ENCODE measurements around the gene CDK14.

DNA sequence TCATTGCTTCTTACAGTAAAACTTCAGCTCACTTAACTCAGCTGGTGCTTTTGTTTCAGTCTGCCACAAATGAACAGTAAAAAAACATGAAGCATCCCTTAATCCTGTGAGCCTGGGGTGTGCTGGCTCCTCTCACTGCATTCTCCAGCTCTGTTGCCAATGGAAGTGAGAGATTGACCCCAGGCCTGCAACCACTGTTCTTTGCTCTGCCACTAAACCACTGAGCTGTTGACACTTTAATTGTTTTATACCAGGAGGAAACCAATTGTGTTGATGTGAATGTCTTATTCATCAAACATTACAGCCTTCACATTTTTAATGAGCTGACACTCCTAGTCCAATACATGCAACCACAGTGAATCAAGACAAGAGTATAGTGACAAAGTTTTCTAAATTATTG is 598.7 kb downstream of the CDK14 start:
- TF ChIP-seq, protein P1, sequence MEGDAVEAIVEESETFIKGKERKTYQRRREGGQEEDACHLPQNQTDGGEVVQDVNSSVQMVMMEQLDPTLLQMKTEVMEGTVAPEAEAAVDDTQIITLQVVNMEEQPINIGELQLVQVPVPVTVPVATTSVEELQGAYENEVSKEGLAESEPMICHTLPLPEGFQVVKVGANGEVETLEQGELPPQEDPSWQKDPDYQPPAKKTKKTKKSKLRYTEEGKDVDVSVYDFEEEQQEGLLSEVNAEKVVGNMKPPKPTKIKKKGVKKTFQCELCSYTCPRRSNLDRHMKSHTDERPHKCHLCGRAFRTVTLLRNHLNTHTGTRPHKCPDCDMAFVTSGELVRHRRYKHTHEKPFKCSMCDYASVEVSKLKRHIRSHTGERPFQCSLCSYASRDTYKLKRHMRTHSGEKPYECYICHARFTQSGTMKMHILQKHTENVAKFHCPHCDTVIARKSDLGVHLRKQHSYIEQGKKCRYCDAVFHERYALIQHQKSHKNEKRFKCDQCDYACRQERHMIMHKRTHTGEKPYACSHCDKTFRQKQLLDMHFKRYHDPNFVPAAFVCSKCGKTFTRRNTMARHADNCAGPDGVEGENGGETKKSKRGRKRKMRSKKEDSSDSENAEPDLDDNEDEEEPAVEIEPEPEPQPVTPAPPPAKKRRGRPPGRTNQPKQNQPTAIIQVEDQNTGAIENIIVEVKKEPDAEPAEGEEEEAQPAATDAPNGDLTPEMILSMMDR (IDR thresholded peaks at IDR 0.05; ENCODE audit: borderline replicate concordance, extremely low read depth, low read length, poor library complexity, severe bottlenecking) = no peak
- no peak for TF ChIP-seq EZH2 (IDR thresholded peaks at IDR 0.05; ENCODE audit: borderline replicate concordance, low read depth, low read length, severe bottlenecking)

All from DND-41 (cell line).